GM19351 (cell line): ENCODE data around the gene MRPS7.
"Not testable (repeated sequence)": the region's sequence is repeated elsewhere in the genome, so short reads cannot be mapped to it uniquely, and the experiment has no call there.

Experiments
- ATAC-seq: cut with Tn5 transposase; IDR thresholded peaks from one replicate; pipeline ENCODE4 v1.9.1; 2021; ENCODE audit warnings: mild to moderate bottlenecking, moderate library complexity; ENCODE audit not compliant: unreplicated experiment

The MRPS7 gene

DNA sequence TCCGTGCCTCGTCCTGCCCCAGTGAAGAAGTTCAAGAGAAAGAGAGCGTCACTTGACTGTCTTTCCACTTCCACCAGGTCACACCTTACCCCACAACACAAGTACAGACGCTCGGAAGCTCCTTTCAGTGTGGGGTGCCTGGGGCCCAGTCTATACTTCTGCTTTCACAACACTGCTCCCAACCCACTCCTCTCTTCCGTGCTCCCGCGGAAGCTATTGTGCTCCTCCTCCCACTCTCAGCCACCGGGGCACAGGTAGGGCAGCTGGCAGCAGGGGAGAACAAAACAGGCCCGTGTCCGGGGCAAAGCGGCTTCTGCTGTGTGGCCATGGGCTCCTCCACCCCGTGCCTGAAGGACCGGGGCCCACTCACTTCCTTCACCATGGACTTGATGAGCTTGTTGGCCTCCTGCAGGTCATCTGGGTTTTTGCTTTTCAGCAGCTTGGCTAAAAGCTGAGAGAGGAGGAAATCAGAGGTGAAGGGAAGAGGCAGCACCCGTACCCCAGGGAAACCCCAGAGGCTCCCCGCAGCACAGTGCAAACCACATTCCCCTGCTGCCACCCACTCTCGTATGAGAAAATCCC, 19.1 kb upstream of the MRPS7 start:
- ATAC-seq, result no peak

GRCh38 chr17:75244133-75244866, 17.4 kb upstream of the MRPS7 start:
- no peak for ATAC-seq

- no peak for ATAC-seq
These were observed 16.7 kb upstream of the MRPS7 start for GRCh38 chr17:75245011-75245410.

DNA sequence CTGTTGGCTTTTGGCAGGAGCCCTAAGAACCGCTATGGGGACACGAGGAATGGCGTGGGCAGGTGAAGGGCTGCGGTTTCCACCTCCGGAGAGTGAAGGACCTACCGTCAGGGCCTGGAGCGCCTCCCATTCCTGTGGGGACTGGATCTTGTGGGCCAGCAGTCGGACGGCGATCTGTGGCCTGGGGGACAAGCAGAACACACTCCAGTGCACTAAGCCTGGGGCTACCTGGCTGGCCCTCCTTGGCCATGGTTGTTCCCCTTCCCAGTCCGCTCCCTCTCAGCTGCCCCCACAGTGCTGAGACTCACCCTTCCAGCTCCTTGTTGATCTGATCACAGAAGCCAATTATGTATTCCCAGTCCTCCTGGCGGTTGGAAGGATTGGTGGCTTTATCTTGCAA, 15.3 kb upstream of the MRPS7 start:
- ATAC-seq, result no peak

GRCh38 chr17:75249564-75249963, 12.1 kb upstream of the MRPS7 start:
- no peak for ATAC-seq

GRCh38 chr17:75250009-75250471, 11.6 kb upstream of the MRPS7 start:
- peak; percentile 91 for ATAC-seq

DNA sequence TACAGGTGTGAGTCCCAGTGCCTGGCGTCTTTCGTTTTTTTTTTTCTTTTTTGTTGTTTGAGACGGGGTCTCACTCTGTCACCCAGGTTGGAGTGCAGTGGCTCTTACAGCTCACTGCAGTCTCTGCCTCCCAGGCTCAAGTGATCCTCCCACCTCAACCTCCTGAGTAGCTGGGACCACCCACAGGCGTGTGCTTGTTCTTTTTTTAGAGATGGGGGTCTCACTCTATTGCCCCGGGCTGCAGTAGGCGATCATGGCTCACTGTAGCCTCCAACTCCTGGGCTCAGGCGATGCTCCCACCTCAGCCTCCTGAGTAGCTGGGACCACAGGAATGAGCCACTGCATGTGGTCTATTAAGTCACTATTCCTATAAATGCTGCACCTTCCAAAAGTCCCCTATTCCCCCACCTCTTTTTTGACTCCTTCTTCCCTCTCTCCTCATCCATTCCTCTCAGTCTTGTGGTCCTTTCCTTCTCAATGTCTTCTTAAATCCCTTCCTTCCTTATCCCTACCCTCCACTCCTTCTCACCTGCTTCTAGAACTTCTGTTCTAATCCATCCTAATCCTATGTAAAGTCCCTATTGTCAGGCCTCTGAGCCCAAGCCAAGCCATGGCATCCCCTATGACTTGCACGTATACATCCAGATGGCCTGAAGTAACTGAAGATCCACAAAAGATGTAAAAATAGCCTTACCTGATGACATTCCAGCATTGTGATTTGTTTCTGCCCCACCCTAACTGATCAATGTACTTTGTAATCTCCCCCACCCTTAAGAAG, 9.5 kb upstream of the MRPS7 start:
- no peak for ATAC-seq

- ATAC-seq, result not testable (repeated sequence)
These were observed 5.6 kb upstream of the MRPS7 start for GRCh38 chr17:75255954-75256698.

GRCh38 chr17:75257228-75257627, 4.5 kb upstream of the MRPS7 start:
- ATAC-seq, result not testable (repeated sequence)

DNA sequence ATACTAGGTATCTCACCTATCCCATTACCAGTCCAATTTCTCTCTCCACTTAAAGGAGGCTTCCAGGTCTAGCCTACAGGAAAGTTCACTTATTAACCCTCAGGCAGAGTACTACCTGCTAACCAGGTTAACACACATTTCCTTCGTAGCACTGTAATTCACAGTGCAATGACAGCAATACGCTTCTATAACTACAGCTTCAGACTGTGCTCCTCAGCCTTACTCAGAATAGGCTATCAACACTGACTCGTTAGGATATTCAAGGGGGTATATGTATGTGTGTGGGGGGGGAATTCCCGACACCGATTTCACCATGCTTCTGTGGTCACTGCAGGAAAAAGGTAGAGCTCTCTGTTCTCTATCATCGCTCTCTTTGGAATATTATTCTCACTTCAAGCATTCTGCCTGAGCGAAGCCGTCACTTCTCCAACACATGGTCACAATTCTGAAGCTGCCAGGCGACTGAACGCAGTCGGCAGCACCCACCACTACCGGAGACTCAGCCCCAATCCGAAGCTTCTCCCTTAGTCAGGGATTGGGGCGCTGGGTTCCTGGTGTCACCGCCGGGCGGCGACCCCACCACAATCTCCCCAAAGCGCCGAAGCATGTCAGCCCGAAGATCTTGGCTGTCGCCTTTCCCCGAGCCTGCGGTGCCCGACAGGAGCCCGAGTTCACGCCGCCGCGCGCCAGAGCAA, 891 bp upstream of the MRPS7 start:
- peak; percentile 19 for ATAC-seq

DNA sequence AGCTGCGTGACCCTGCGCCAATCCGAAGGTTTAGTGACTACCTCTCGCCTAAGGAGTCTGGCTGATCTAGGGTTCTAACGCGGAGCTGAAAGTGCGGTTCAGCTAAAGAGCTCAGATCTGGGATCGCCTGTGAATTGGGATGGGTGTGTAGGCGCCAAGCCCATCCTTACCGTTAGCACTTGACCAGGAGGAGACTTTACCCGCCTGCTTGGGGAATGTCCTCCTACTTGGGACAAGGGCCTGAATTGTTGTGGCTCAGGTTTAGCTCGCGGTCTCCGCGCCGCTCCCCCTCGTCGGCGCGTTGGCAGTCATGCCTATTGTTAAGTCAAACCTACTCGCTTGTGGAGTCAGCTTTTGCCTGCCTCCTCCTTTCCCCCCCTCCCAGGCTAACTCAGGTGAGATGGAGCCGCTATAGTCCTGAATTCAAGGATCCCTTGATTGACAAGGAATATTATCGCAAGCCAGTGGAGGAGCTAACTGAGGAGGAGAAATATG, 480 bp downstream of the MRPS7 start:
- ATAC-seq, result no peak

- ATAC-seq, result no peak
These were observed 1.4 kb downstream of the MRPS7 start for GRCh38 chr17:75263055-75263454.

DNA sequence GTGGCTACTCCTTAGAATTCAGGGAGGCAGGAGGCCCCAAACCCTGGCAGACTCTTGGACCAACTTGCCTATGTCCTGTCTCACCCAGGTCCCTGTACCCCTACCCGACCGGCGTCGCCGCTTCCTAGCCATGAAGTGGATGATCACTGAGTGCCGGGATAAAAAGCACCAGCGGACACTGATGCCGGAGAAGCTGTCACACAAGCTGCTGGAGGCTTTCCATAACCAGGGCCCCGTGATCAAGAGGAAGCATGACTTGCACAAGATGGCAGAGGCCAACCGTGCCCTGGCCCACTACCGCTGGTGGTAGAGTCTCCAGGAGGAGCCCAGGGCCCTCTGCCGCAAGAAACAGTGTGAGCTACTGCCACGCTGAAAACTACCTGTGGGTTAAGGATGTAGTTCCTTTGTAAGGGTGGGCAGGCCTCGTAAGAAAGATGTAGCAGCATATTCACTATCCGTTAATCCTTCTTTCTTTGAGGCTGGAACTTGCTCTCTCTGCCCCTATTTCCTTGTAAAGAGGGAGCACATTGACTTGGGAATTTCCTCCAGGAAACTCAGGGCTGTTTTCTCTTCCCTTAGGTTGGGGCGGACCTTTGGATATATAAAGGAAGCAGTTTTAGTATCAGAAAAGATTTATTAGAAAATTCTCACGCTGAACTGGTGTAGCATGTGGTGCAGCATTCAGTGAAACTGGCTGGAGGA, 4.1 kb downstream of the MRPS7 start:
- ATAC-seq, result no peak

GRCh38 chr17:75266316-75267152, 4.9 kb downstream of the MRPS7 start:
- ATAC-seq, result no peak

- ATAC-seq, result no peak
These were observed 5.4 kb downstream of the MRPS7 start for GRCh38 chr17:75267153-75267410.

DNA sequence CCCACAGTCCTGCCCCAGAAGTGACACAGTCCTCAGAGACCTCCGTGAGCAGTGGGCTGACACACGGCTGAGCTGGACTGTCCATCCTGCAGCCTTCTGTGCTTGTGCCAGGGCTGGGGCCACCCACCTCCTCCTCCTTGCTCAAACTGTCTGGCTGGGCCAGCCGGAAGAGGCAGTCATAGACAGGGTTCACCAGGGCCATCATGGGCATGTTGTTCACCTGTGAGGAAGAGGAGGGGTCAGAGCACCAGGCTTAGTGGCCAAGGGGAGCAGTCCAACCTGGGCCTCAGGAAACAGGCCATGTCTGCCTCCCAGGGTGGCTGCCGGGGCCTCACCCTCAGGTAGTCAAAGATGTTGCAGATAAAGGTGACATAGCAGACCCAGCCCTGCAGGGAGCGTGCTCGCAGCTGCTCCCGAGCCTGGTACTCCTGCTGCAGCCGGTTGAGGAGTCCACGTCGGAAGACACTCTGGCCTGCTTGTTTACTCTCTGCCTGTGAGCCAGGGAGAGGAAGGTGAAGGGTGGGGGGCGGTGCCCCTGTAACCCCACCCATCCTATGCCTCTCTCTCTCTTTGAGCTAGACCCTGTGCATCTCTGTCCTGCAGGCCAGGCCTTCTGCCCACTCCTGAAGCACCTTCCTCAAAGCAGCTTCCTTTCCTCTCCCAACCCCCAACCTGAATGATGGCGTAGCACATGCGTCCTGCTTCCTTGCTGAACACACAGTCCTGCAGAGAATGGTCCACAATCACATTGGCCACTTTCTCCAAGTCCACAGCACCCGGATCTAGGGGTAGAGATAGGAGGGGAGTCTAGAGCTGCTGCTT, 5.9 kb downstream of the MRPS7 start:
- no peak for ATAC-seq

GRCh38 chr17:75269844-75270217, 8.2 kb downstream of the MRPS7 start:
- no peak for ATAC-seq

GRCh38 chr17:75270218-75270965, 8.7 kb downstream of the MRPS7 start:
- peak; percentile 34 for ATAC-seq
